Measurements from ENCODE around the gene RNFT2. TPM values are rescaled to one million over a fixed set of nuclear protein-coding genes. Genes with fewer than 3 reads are reported as not detected.

Gene RNFT2
- total RNA-seq, 1 experiment from 2014 or later: 34.9 TPM

- Histone ChIP-seq H3K4me1 (ENCODE audit: control insufficient read depth in 1 of 2, insufficient read depth in 2 of 2, low read length in 2 of 2) (peaks cover 5 to 14% of the 10 kb centered on the region in 2 experiments; a peak in 3 of 4 replicates), H3K4me3 (replicated peaks in 1 of 2; ENCODE audit: low read depth in 1 of 2, low read length in 2 of 2) (no peak overlapping the region), H4K20me1 (ENCODE audit: insufficient read depth) (no peaks in the 10 kb centered on the region), H3K27ac (ENCODE audit: low read depth, low read length) (no peak overlapping the region), H3K4me2 (ENCODE audit: low read length) (no peak overlapping the region), H3K36me3 (ENCODE audit: control insufficient read depth in 1 of 2, insufficient read depth in 2 of 2, low read length in 2 of 2) (no peaks in the 10 kb centered on the region), H3K9me2 (ENCODE audit: insufficient read depth) (no peaks in the 10 kb centered on the region), H3K27me3 (ENCODE audit: insufficient read depth, low read length) (no peaks in the 10 kb centered on the region), H2AFZ (ENCODE audit: low read depth, low read length, poor library complexity, severe bottlenecking) (no peak overlapping the region), H3K79me2 (ENCODE audit: insufficient read depth, low read length) (no peaks in the 10 kb centered on the region), H3K9ac (ENCODE audit: low read length) (no peak overlapping the region), H3K9me3 (ENCODE audit: control insufficient read depth in 1 of 2, insufficient read depth in 1 of 2, low read depth in 1 of 2, low read length in 2 of 2) (no peaks in the 10 kb centered on the region)
- BruUV-seq (replicated peaks): no TSS peak
- TF ChIP-seq ZFX (IDR thresholded peaks at IDR 0.05): no peak
- no peak for TF ChIP-seq ZNF274 (IDR thresholded peaks at IDR 0.05; ENCODE audit: low read depth, low read length)
- TF ChIP-seq, protein P1, sequence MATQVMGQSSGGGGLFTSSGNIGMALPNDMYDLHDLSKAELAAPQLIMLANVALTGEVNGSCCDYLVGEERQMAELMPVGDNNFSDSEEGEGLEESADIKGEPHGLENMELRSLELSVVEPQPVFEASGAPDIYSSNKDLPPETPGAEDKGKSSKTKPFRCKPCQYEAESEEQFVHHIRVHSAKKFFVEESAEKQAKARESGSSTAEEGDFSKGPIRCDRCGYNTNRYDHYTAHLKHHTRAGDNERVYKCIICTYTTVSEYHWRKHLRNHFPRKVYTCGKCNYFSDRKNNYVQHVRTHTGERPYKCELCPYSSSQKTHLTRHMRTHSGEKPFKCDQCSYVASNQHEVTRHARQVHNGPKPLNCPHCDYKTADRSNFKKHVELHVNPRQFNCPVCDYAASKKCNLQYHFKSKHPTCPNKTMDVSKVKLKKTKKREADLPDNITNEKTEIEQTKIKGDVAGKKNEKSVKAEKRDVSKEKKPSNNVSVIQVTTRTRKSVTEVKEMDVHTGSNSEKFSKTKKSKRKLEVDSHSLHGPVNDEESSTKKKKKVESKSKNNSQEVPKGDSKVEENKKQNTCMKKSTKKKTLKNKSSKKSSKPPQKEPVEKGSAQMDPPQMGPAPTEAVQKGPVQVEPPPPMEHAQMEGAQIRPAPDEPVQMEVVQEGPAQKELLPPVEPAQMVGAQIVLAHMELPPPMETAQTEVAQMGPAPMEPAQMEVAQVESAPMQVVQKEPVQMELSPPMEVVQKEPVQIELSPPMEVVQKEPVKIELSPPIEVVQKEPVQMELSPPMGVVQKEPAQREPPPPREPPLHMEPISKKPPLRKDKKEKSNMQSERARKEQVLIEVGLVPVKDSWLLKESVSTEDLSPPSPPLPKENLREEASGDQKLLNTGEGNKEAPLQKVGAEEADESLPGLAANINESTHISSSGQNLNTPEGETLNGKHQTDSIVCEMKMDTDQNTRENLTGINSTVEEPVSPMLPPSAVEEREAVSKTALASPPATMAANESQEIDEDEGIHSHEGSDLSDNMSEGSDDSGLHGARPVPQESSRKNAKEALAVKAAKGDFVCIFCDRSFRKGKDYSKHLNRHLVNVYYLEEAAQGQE (IDR thresholded peaks at IDR 0.05; ENCODE audit: low read depth): no peak
- no peak for TF ChIP-seq RAD21 (IDR thresholded peaks at IDR 0.05; ENCODE audit: low read depth)
- no peak for TF ChIP-seq TCF7L2 (IDR thresholded peaks at IDR 0.05; ENCODE audit: borderline replicate concordance, extremely low read depth, insufficient read depth, insufficient read length)
- TF ChIP-seq POLR2AphosphoS5 (IDR thresholded peaks at IDR 0.05; ENCODE audit: low read depth, low read length): no peak
- no peak for TF ChIP-seq EGR1 (IDR thresholded peaks at IDR 0.05; ENCODE audit: low read depth)
- no peak for TF ChIP-seq ZBTB33 (IDR thresholded peaks at IDR 0.05; ENCODE audit: extremely low read depth, insufficient replicate concordance, low read length)
- TF ChIP-seq ATF3 (IDR thresholded peaks at IDR 0.05): no peak
- no peak for TF ChIP-seq YY1 (IDR thresholded peaks at IDR 0.05; ENCODE audit: extremely low read depth, insufficient replicate concordance, low read depth, low read length)
- RAD21 ChIA-PET (ENCODE audit: low non-redundant PET in 1 of 2, low total read pairs in 2 of 2, uncharacterized antibody in 2 of 2, unreplicated experiment in 2 of 2): no interaction called here
- intact Hi-C loops (cut with micrococcal nuclease): no loop called here
- POLR2A ChIA-PET: no interaction called here
- CTCF ChIA-PET: no interaction called here
- ATAC-seq (no peak), DNase-seq (ENCODE audit: low read depth, low spot score) (no peak)
These were observed 146.8 kb downstream of the RNFT2 start for GRCh38 chr12:116884871-116885270.

Data from HCT116 (cell line).